ENCODE measurements around the gene LCLAT1.
"Not testable (repeated sequence)": the region's sequence is repeated elsewhere in the genome, so short reads cannot be mapped to it uniquely, and the experiment has no call there.

The LCLAT1 gene

GRCh38 chr2:30453498-30453897 lies 6.5 kb downstream of the LCLAT1 start:
- DNase-seq (ENCODE audit: extremely low read depth in 1 of 2, low read depth in 1 of 2): no peak

- no peak for DNase-seq (ENCODE audit: extremely low read depth in 1 of 2, low read depth in 1 of 2)
Observed at GRCh38 chr2:30454571-30454970, 7.5 kb downstream of the LCLAT1 start.

- no peak for DNase-seq (ENCODE audit: extremely low read depth in 1 of 2, low read depth in 1 of 2)
Observed at GRCh38 chr2:30455114-30455738, 8.2 kb downstream of the LCLAT1 start.

GRCh38 chr2:30456106-30456505 lies 9.1 kb downstream of the LCLAT1 start:
- no peak for DNase-seq (ENCODE audit: extremely low read depth in 1 of 2, low read depth in 1 of 2)

- no peak for DNase-seq (ENCODE audit: extremely low read depth in 1 of 2, low read depth in 1 of 2)
Observed at GRCh38 chr2:30456579-30456978, 9.5 kb downstream of the LCLAT1 start.

- DNase-seq (ENCODE audit: extremely low read depth in 1 of 2, low read depth in 1 of 2): no peak
Observed at GRCh38 chr2:30457296-30457695, 10.2 kb downstream of the LCLAT1 start.

GRCh38 chr2:30459140-30459539 lies 12.1 kb downstream of the LCLAT1 start:
- no peak for DNase-seq (ENCODE audit: extremely low read depth in 1 of 2, low read depth in 1 of 2)

GRCh38 chr2:30462131-30462857 lies 15.2 kb downstream of the LCLAT1 start:
- DNase-seq (ENCODE audit: extremely low read depth in 1 of 2, low read depth in 1 of 2): no peak

- DNase-seq (ENCODE audit: extremely low read depth in 1 of 2, low read depth in 1 of 2): no peak
Observed at GRCh38 chr2:30463535-30463934, 16.5 kb downstream of the LCLAT1 start.

GRCh38 chr2:30464544-30465170 lies 17.6 kb downstream of the LCLAT1 start:
- no peak for DNase-seq (ENCODE audit: extremely low read depth in 1 of 2, low read depth in 1 of 2)

GRCh38 chr2:30465171-30465545 lies 18.1 kb downstream of the LCLAT1 start:
- DNase-seq (ENCODE audit: extremely low read depth in 1 of 2, low read depth in 1 of 2): no peak

GRCh38 chr2:30466216-30466615 lies 19.2 kb downstream of the LCLAT1 start:
- no peak for DNase-seq (ENCODE audit: extremely low read depth in 1 of 2, low read depth in 1 of 2)

- DNase-seq (ENCODE audit: extremely low read depth in 1 of 2, low read depth in 1 of 2): not testable (repeated sequence)
Observed at GRCh38 chr2:30467062-30467826, 20.2 kb downstream of the LCLAT1 start.

GRCh38 chr2:30470426-30470825 lies 23.4 kb downstream of the LCLAT1 start:
- no peak for DNase-seq (ENCODE audit: extremely low read depth in 1 of 2, low read depth in 1 of 2)

GRCh38 chr2:30472326-30472725 lies 25.3 kb downstream of the LCLAT1 start:
- no peak for DNase-seq (ENCODE audit: extremely low read depth in 1 of 2, low read depth in 1 of 2)

- DNase-seq (ENCODE audit: extremely low read depth in 1 of 2, low read depth in 1 of 2): no peak
Observed at GRCh38 chr2:30475542-30475941, 28.5 kb downstream of the LCLAT1 start.

- no peak for DNase-seq (ENCODE audit: extremely low read depth in 1 of 2, low read depth in 1 of 2)
Observed at GRCh38 chr2:30476636-30477035, 29.6 kb downstream of the LCLAT1 start.

- no peak for DNase-seq (ENCODE audit: extremely low read depth in 1 of 2, low read depth in 1 of 2)
Observed at GRCh38 chr2:30480703-30481322, 33.8 kb downstream of the LCLAT1 start.

- DNase-seq (ENCODE audit: extremely low read depth in 1 of 2, low read depth in 1 of 2): no peak
Observed at GRCh38 chr2:30481323-30481800, 34.3 kb downstream of the LCLAT1 start.

- no peak for DNase-seq (ENCODE audit: extremely low read depth in 1 of 2, low read depth in 1 of 2)
Observed at GRCh38 chr2:30482011-30482410, 35.0 kb downstream of the LCLAT1 start.

GRCh38 chr2:30484145-30484544 lies 37.1 kb downstream of the LCLAT1 start:
- DNase-seq (ENCODE audit: extremely low read depth in 1 of 2, low read depth in 1 of 2): no peak

All from stimulated activated CD8-positive, alpha-beta memory T cell treated with anti-CD3 and anti-CD28 coated beads, Interleukin-7, amount 100 ng/mL, for 48 hours (primary cell).